K562 (cell line): ENCODE results near the gene GNPTAB. TPM values are rescaled to one million over a fixed set of nuclear protein-coding genes. Genes with fewer than 3 reads are reported as not detected.

ENCODE experiments used
- ATAC-seq: fragments of 200-7000 bp; cut with Tn5 transposase; 3 replicates; pipeline ENCODE4 v1.9.1; 2020; ENCODE audit warnings: moderate library complexity
- BruUV-seq: library from RNA; stranded (reverse); fragments of 400-500 nt; replicated peaks from 2 replicates; lab custom pipeline; 2021; lab: Mats Ljungman, UMichigan
- CTCF ChIA-PET: fragments of 300-600 bp; formaldehyde crosslinking; extraction: SDS; loops from one replicate; lab custom pipeline; 2021; ENCODE audit warnings: low intra/inter-chr PET ratio; lab: Yijun Ruan, JAX
- POLR2A ChIA-PET: fragments of 300-600, 350-650 bp; sonication (Branson Sonifier 250); formaldehyde crosslinking; extraction: SDS; loops from one replicate; lab custom pipeline; 2021; ENCODE audit warnings: antibody characterized with exemption, inconsistent platforms; lab: Yijun Ruan, JAX
- DNase-seq, 4 experiments: peaks; one replicate each; pipeline versions ENCODE4 v3.0.0 to v3.0.0-alpha.2; 2011 to 2018; ENCODE audit warnings: low spot score in 3 of 4, mixed read lengths in 3 of 4; ENCODE audit errors: extremely low read depth in 1 of 4
- FAIRE-seq: peaks from 2 replicates; lab custom pipeline; 2011; peaks lifted over from hg19 to GRCh38; lab: Jason Lieb, UNC
- H2AFZ ChIP-seq: 2 replicates; pipeline ENCODE4 v1.6.0; 2011; ENCODE audit warnings: low read depth, low read length, control low read depth, inconsistent platforms
- H3K27ac ChIP-seq: fragments of 200-600 bp; 3 replicates; pipeline ENCODE4 v1.8.0; 2011; ENCODE audit warnings: low read depth, mild to moderate bottlenecking, control low read depth, inconsistent platforms, low read length, moderate library complexity, mixed read lengths; ENCODE audit errors: extremely low read depth
- H3K27me3 ChIP-seq, 2 experiments: fragments of 300-600 bp in 1 of 2; 2 replicates in 1 of 2; 3 replicates in 1 of 2; pipeline versions ENCODE4 v1.6.0 to v1.8.0; 2011; ENCODE audit warnings: inconsistent platforms in 2 of 2, low read length in 2 of 2, mild to moderate bottlenecking in 1 of 2, mixed read lengths in 1 of 2, moderate library complexity in 1 of 2; ENCODE audit not compliant: control insufficient read depth in 2 of 2, insufficient read depth in 2 of 2
- H3K36me3 ChIP-seq: fragments of 300-600 bp; 3 replicates; pipeline ENCODE4 v1.8.0; 2011; ENCODE audit warnings: mild to moderate bottlenecking, low read length, inconsistent platforms; ENCODE audit not compliant: control insufficient read depth, insufficient read depth
- H3K4me1 ChIP-seq, 2 experiments: fragments of 200-600 bp in 1 of 2; replicated peaks in 1 of 2; 2 replicates in 1 of 2; 3 replicates in 1 of 2; pipeline versions ENCODE4 v1.5.1 to v1.8.0; 2011; ENCODE audit warnings: inconsistent platforms in 2 of 2, low read length in 2 of 2, mild to moderate bottlenecking in 1 of 2, mixed read lengths in 1 of 2, moderate library complexity in 1 of 2; ENCODE audit not compliant: control insufficient read depth in 2 of 2, insufficient read depth in 2 of 2
- H3K4me2 ChIP-seq: 2 replicates; pipeline ENCODE4 v1.6.1; 2011; ENCODE audit warnings: low read length, control low read depth, inconsistent platforms, mixed read lengths; ENCODE audit not compliant: insufficient read depth
- H3K4me3 ChIP-seq: fragments of 200-600 bp; sonication (generic), shearing (Covaris generic); 2 replicates; pipeline ENCODE4 v1.5.1; 2016; ENCODE audit warnings: control low read depth, inconsistent platforms
- H3K79me2 ChIP-seq: fragments of 200-600 bp; 3 replicates; pipeline ENCODE4 v1.8.0; 2011; ENCODE audit warnings: low read length, inconsistent platforms; ENCODE audit not compliant: control insufficient read depth, insufficient read depth
- H3K9ac ChIP-seq, 2 experiments: 2 replicates each; pipeline versions ENCODE4 v1.6.0 to v1.6.1; 2011; ENCODE audit warnings: low read depth in 2 of 2, low read length in 2 of 2, control low read depth in 1 of 2, inconsistent platforms in 1 of 2, mild to moderate bottlenecking in 1 of 2, mixed read lengths in 1 of 2; ENCODE audit not compliant: insufficient read depth in 1 of 2
- H3K9me1 ChIP-seq: one replicate; pipeline ENCODE4 v1.6.0; 2011; ENCODE audit warnings: inconsistent platforms, mild to moderate bottlenecking, low read length, moderate library complexity; ENCODE audit not compliant: control insufficient read depth, insufficient read depth
- H3K9me3 ChIP-seq: replicated peaks from 2 replicates; pipeline ENCODE4 v1.5.1; 2011; ENCODE audit warnings: low read depth, low read length, inconsistent platforms; ENCODE audit not compliant: control insufficient read depth, insufficient read depth
- H4K20me1 ChIP-seq: replicated peaks from 2 replicates; pipeline ENCODE4 v1.6.1; 2011; ENCODE audit warnings: low read length, inconsistent platforms, mixed read lengths; ENCODE audit not compliant: control insufficient read depth, insufficient read depth
- ARHGAP35 ChIP-seq: fragments of 450-650 bp; IDR thresholded peaks from 2 replicates; pipeline ENCODE4 v1.6.1; 2018; ENCODE audit not compliant: partially characterized antibody
- CHD4 ChIP-seq: fragments of 200-600 bp; sonication (generic); IDR thresholded peaks from 3 replicates; pipeline ENCODE4 v1.6.1; 2012; ENCODE audit warnings: low read depth, mild to moderate bottlenecking, mixed read lengths, low read length, inconsistent platforms; ENCODE audit not compliant: insufficient read depth, insufficient replicate concordance, poor library complexity, severe bottlenecking
- HINFP ChIP-seq: fragments of 450-650 bp; conservative IDR thresholded peaks from 2 replicates; pipeline ENCODE4 v1.6.1; 2016; ENCODE audit warnings: missing genetic modification characterization, low read depth, mild to moderate bottlenecking, control low read depth, missing compliant biosample characterization
- HNRNPUL1 ChIP-seq: fragments of 200-400 bp; formaldehyde crosslinking; IDR thresholded peaks from 2 replicates; pipeline ENCODE4 v1.6.1; 2017; ENCODE audit warnings: low read length
- KLF10 ChIP-seq: fragments of 250-450 bp; sonication (Bioruptor Pico); IDR thresholded peaks from 2 replicates; pipeline ENCODE4 v1.6.1; 2021; ENCODE audit warnings: matching md5 sums
- MXI1 ChIP-seq: IDR thresholded peaks from 2 replicates; pipeline ENCODE4 v1.6.1; 2011; ENCODE audit warnings: low read depth, mild to moderate bottlenecking, improper control_type of control experiment, low read length
- MYNN ChIP-seq, 2 experiments: sonication (generic); formaldehyde crosslinking in 1 of 2; IDR thresholded peaks; 2 replicates each; pipeline versions ENCODE4 v1.5.0 to v1.6.1; 2016 to 2020; ENCODE audit warnings: antibody characterized with exemption in 1 of 2, missing genetic modification reagents in 1 of 2
- POLR2G ChIP-seq: fragments of 200-400 bp; formaldehyde crosslinking; IDR thresholded peaks from 2 replicates; pipeline ENCODE4 v1.6.1; 2017; ENCODE audit warnings: low read depth, mild to moderate bottlenecking, antibody characterized with exemption, low read length, moderate library complexity
- POLR3A ChIP-seq: IDR thresholded peaks from 2 replicates; pipeline ENCODE4 v1.6.1; 2011; ENCODE audit warnings: borderline replicate concordance, mild to moderate bottlenecking, moderate library complexity; ENCODE audit not compliant: insufficient read length, insufficient read depth; ENCODE audit errors: extremely low read depth
- RHOXF2B ChIP-seq: fragments of 250-450 bp; sonication (Bioruptor Pico); conservative IDR thresholded peaks from 2 replicates; pipeline ENCODE4 v1.5.1; 2021
- SMAD3 ChIP-seq: fragments of 450-650 bp; formaldehyde crosslinking; conservative IDR thresholded peaks from 2 replicates; pipeline ENCODE4 v1.4.0; 2020; ENCODE audit warnings: mild to moderate bottlenecking
- SNRNP70 ChIP-seq: fragments of 200-400 bp; formaldehyde crosslinking; optimal IDR thresholded peaks from 2 replicates; pipeline ENCODE3; 2017; ENCODE audit warnings: low read depth, low read length
- SP1 ChIP-seq: sonication (generic); formaldehyde crosslinking; IDR thresholded peaks from 2 replicates; pipeline ENCODE4 v1.8.1; 2022; ENCODE audit warnings: mild to moderate bottlenecking, missing genetic modification reagents
- SPI1 ChIP-seq: IDR thresholded peaks from 2 replicates; pipeline ENCODE4 v1.6.1; 2011; ENCODE audit warnings: low read depth, low read length, control low read depth, borderline replicate concordance
- ZBTB8A ChIP-seq: fragments of 450-650 bp; IDR thresholded peaks from 2 replicates; pipeline ENCODE4 v1.6.1; 2018; ENCODE audit warnings: mild to moderate bottlenecking, moderate library complexity; ENCODE audit not compliant: partially characterized antibody
- ZNF165 ChIP-seq: fragments of 250-450 bp; sonication (Bioruptor Pico); IDR thresholded peaks from 2 replicates; pipeline ENCODE4 v1.4.0; 2020; ENCODE audit warnings: borderline replicate concordance
- ZNF324 ChIP-seq: fragments of 250-450 bp; sonication (Bioruptor Pico); IDR thresholded peaks from 2 replicates; pipeline ENCODE4 v1.4.0; 2020; ENCODE audit warnings: mild to moderate bottlenecking
- ZZZ3 ChIP-seq: fragments of 450-650 bp; IDR thresholded peaks from 2 replicates; pipeline ENCODE4 v1.6.1; 2016; ENCODE audit warnings: antibody characterized with exemption, mild to moderate bottlenecking, moderate library complexity
- WGBS: fragments of 100-300 bp; shearing (Covaris generic); methylation state at CpG from one replicate; pipeline ENCODE4 v1.1.6; 2016; ENCODE audit warnings: low coverage, mixed read lengths; ENCODE audit not compliant: insufficient coverage; ENCODE audit errors: missing lambda C conversion rate; 5-methylcytosine and 5-hydroxymethylcytosine counted together
- in situ Hi-C: fragments of 300-500 bp; cut with MboI; formaldehyde crosslinking; loops from 4 replicates; pipeline ENCODE4 v1.15.0; 2018; ENCODE audit warnings: inconsistent platforms, mixed read lengths
- intact Hi-C: fragments of 100-400 bp; cut with micrococcal nuclease; formaldehyde crosslinking; loops from 2 replicates; pipeline ENCODE4 v1.14.2; 2022
- polyA plus RNA-seq, 8 experiments: library from polyadenylated mRNA; depleted of rRNA in 4 of 8; stranded (reverse) in 5 of 8; unstranded in 3 of 8; fragments of >200 nt; fragmentation: Nextera tagmentation in 2 of 8; fragmentation: Illumina TruSeq in 1 of 8; extraction: Ambion mirVana in 2 of 8; extraction: Trizol in 1 of 8; gene quantifications; 2 replicates each; pipeline versions ENCODE4 v1.2.1 to v1.2.3, GENCODE V29; 2011 to 2014; ENCODE audit warnings: inconsistent platforms in 1 of 8, missing spikeins in 1 of 8
- total RNA-seq, 7 experiments: library from RNA; depleted of rRNA in 6 of 7; stranded (reverse); fragments of >200 nt in 6 of 7; fragmentation: Illumina TruSeq in 2 of 7; extraction: Trizol in 2 of 7; gene quantifications; 2 replicates each; pipeline versions ENCODE4 v1.2.1 to v1.2.3, GENCODE V29; 2011 to 2021; ENCODE audit warnings: low replicate concordance in 1 of 7
- TF ChIP-seq, protein P1 (sequence below): fragments of 450-650 bp; IDR thresholded peaks from 2 replicates; pipeline ENCODE4 v1.6.1; 2017; ENCODE audit warnings: mild to moderate bottlenecking, moderate library complexity
- TF ChIP-seq, protein P2 (sequence below): fragments of 250-450 bp; sonication (Bioruptor Pico); IDR thresholded peaks from 2 replicates; pipeline ENCODE4 v1.5.0; 2021

GNPTAB gene
- total and polyA plus RNA-seq, 9 of the 15 experiments (the other 6 are each of a cell fraction or from before 2014, with no cell fraction given) = 5.9 to 23.2 (median 19.3) TPM

- TF ChIP-seq HINFP (tag) (no peak), ARHGAP35 (no peak), ZNF165 (CRISPR knock-in tag) (no peak), MYNN (IDR thresholded peaks at IDR 0.05) (no peak), MYNN (CRISPR knock-in tag; IDR thresholded peaks at IDR 0.05) (no peak)
Measured at GRCh38 chr12:101795786-101796185, 35.0 kb downstream of the GNPTAB start (continued).

GRCh38 chr12:101795013-101795412 is 35.7 kb downstream of the GNPTAB start:
- Histone ChIP-seq H3K9ac (no peak overlapping the region), H3K4me3 (no peak overlapping the region), H3K36me3 (no peaks in the 10 kb centered on the region), H2AFZ (no peak overlapping the region), H3K79me2 (no peaks in the 10 kb centered on the region), H3K27ac (no peak overlapping the region), H3K9me3 (no peaks in the 10 kb centered on the region), H3K4me2 (no peak overlapping the region), H3K27me3 (no peaks in the 10 kb centered on the region), H3K9me1 (no peaks in the 10 kb centered on the region), H4K20me1 (no peaks in the 10 kb centered on the region), H3K4me1 (peaks cover 0 to 21% of the 10 kb centered on the region in 2 experiments; a peak in 3 of 5 replicates)
- in situ Hi-C loops = no loop called here
- DNase-seq (no peak), FAIRE-seq (no peak), ATAC-seq (no peak)
- intact Hi-C loops = no loop called here
- TF ChIP-seq SNRNP70 = no peak
- TF ChIP-seq KLF10 (CRISPR knock-in tag) = no peak
- no peak for TF ChIP-seq RHOXF2B (CRISPR knock-in tag)
- TF ChIP-seq SP1 (CRISPR knock-in tag) = no peak
- TF ChIP-seq SPI1 = no peak
- TF ChIP-seq ZNF324 = no peak
- TF ChIP-seq, protein P1, sequence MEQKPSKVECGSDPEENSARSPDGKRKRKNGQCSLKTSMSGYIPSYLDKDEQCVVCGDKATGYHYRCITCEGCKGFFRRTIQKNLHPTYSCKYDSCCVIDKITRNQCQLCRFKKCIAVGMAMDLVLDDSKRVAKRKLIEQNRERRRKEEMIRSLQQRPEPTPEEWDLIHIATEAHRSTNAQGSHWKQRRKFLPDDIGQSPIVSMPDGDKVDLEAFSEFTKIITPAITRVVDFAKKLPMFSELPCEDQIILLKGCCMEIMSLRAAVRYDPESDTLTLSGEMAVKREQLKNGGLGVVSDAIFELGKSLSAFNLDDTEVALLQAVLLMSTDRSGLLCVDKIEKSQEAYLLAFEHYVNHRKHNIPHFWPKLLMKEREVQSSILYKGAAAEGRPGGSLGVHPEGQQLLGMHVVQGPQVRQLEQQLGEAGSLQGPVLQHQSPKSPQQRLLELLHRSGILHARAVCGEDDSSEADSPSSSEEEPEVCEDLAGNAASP = no peak
- no peak for TF ChIP-seq ZZZ3
- no peak for TF ChIP-seq ZBTB8A
- no peak for TF ChIP-seq CHD4
- TF ChIP-seq POLR2G = no peak
- no peak for TF ChIP-seq POLR3A
- no peak for TF ChIP-seq SMAD3 (CRISPR knock-in tag)
- TF ChIP-seq HNRNPUL1 = no peak
- TF ChIP-seq MXI1 = no peak
- TF ChIP-seq, protein P2, sequence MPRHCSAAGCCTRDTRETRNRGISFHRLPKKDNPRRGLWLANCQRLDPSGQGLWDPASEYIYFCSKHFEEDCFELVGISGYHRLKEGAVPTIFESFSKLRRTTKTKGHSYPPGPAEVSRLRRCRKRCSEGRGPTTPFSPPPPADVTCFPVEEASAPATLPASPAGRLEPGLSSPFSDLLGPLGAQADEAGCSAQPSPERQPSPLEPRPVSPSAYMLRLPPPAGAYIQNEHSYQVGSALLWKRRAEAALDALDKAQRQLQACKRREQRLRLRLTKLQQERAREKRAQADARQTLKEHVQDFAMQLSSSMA (CRISPR knock-in tag) = no peak
- WGBS = 23% methylated on average over 1 of the region's 1 CpG
- POLR2A ChIA-PET = interaction anchor here (1.5 kb wide), 1 partner anchor 15 kb away, joined by 4 read pairs; no protein-coding TSS in a partner anchor
- BruUV-seq = no TSS peak
- CTCF ChIA-PET = interaction anchor here (1.1 kb wide), 1 partner anchor 33 kb away, joined by 5 read pairs; no protein-coding TSS in a partner anchor
